ENCODE measurements around the gene UXS1. TPM values are rescaled to one million over a fixed set of nuclear protein-coding genes. Genes with fewer than 3 reads are reported as not detected.

The UXS1 gene
- total and polyA plus RNA-seq, 9 of the 15 experiments (the other 6 are each of a cell fraction or from before 2014, with no cell fraction given) = 5.8 to 25.8 (median 15.0) TPM

DNA sequence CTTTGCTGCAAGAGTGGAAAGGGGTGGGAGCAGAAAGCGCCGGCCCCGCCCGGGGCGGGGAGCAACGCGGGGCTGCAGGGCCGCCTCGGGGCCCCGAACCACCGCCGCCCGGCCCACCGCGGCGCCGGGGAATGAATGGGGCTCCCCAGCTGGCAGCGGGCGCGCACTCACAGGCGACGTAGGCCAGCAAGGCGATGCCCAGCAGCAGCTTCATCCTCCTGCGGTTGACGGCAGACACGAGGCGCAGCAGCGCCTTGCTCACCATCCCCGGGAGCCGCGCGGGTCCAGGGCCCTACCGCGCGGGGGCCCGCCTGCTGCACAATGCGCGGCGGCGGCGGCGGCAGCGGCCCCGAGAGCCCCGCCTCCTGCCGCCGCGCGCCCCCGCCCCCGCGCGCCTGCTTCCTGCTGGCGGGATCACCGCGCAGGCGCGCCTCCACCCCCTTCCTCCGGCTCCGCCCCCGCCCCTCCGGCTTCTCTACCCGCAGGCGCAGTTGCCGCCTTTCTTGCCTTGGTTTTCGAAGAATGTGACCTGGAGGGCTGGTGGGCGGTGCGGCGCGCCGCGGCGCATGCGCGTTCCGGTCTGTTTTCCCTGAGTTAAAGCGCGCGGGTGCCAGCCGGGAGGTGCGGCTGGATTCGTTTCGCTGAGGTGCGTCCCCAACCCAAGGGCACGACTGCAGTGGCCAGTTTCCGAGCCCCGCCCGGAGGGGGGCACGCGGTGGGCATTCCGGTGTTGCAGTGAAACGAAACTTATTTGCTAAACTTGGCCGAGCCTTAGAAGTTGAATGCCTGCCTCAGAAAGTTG, at the start of gene UXS1 (continued):
- TF ChIP-seq ZBTB40 (IDR thresholded peaks at IDR 0.05) (no peak), ZBTB40 (CRISPR knock-in tag; IDR thresholded peaks at IDR 0.05) (no peak), ZNF583 (CRISPR knock-in tag; IDR thresholded peaks at IDR 0.05) (0 out of 2 replicates have a peak, but pooled peaks have one; percentile 12), KLF6 (CRISPR knock-in tag; IDR thresholded peaks at IDR 0.05; ENCODE audit: borderline replicate concordance) (no peak), SMARCE1 (IDR thresholded peaks at IDR 0.05) (no peak), ZNF274 (IDR thresholded peaks at IDR 0.05; ENCODE audit: borderline replicate concordance, low read depth, low read length) (no peak), FOSL1 (tag; conservative IDR thresholded peaks at IDR 0.05) (0 out of 2 replicates have a peak, but pooled peaks have one; percentile 7), TEAD1 (CRISPR knock-in tag; IDR thresholded peaks at IDR 0.05) (no peak; a peak in 1 of 4 replicates), NEUROD1 (IDR thresholded peaks at IDR 0.05; ENCODE audit: borderline replicate concordance, low read depth, low read length, partially characterized antibody) (no peak), MYBL2 (IDR thresholded peaks at IDR 0.05; ENCODE audit: low read depth) (no peak), MYBL2 (CRISPR knock-in tag; IDR thresholded peaks at IDR 0.05; ENCODE audit: borderline replicate concordance) (no peak), NR1H2 (CRISPR knock-in tag; IDR thresholded peaks at IDR 0.05) (no peak), KDM5B (IDR thresholded peaks at IDR 0.05; ENCODE audit: insufficient replicate concordance, low read depth, low read length) (peak; percentile 79), ZNF785 (CRISPR knock-in tag; IDR thresholded peaks at IDR 0.05) (no peak)
- TF ChIP-seq, protein P1, sequence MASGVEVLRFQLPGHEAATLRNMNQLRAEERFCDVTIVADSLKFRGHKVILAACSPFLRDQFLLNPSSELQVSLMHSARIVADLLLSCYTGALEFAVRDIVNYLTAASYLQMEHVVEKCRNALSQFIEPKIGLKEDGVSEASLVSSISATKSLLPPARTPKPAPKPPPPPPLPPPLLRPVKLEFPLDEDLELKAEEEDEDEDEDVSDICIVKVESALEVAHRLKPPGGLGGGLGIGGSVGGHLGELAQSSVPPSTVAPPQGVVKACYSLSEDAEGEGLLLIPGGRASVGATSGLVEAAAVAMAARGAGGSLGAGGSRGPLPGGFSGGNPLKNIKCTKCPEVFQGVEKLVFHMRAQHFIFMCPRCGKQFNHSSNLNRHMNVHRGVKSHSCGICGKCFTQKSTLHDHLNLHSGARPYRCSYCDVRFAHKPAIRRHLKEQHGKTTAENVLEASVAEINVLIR (CRISPR knock-in tag; IDR thresholded peaks at IDR 0.05) = no peak
- TF ChIP-seq, protein P2, sequence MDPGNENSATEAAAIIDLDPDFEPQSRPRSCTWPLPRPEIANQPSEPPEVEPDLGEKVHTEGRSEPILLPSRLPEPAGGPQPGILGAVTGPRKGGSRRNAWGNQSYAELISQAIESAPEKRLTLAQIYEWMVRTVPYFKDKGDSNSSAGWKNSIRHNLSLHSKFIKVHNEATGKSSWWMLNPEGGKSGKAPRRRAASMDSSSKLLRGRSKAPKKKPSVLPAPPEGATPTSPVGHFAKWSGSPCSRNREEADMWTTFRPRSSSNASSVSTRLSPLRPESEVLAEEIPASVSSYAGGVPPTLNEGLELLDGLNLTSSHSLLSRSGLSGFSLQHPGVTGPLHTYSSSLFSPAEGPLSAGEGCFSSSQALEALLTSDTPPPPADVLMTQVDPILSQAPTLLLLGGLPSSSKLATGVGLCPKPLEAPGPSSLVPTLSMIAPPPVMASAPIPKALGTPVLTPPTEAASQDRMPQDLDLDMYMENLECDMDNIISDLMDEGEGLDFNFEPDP (CRISPR knock-in tag; IDR thresholded peaks at IDR 0.05) = no peak

Measured in K562 (cell line).